OCI-M1 (cell line): ENCODE data around the gene SLC6A3.
"Not testable (repeated sequence)": the region's sequence is repeated elsewhere in the genome, so short reads cannot be mapped to it uniquely, and the experiment has no call there.

Experiments used
- DNase-seq: peaks from one replicate; lab custom pipeline; 2025; lab: John Stamatoyannopoulos, UW

SLC6A3 gene

DNA sequence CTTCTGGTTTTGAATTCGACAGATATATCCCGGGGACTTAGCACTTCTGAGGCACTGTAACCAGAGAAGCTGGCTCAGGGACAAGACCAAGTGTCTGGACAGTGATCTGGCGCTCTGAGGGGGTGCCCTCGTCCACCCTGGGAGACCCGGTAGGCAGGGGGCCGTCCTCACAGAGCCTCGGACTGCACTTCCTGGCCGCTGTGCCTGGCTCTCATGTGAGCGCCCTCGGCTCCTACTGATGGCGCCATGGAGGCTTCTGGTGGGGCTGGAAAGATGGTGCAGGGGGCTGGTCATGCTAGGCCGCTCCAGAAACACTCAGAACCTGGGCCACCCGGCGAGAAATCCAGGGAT lies 18.8 kb upstream of the SLC6A3 start:
- no peak for DNase-seq

DNA sequence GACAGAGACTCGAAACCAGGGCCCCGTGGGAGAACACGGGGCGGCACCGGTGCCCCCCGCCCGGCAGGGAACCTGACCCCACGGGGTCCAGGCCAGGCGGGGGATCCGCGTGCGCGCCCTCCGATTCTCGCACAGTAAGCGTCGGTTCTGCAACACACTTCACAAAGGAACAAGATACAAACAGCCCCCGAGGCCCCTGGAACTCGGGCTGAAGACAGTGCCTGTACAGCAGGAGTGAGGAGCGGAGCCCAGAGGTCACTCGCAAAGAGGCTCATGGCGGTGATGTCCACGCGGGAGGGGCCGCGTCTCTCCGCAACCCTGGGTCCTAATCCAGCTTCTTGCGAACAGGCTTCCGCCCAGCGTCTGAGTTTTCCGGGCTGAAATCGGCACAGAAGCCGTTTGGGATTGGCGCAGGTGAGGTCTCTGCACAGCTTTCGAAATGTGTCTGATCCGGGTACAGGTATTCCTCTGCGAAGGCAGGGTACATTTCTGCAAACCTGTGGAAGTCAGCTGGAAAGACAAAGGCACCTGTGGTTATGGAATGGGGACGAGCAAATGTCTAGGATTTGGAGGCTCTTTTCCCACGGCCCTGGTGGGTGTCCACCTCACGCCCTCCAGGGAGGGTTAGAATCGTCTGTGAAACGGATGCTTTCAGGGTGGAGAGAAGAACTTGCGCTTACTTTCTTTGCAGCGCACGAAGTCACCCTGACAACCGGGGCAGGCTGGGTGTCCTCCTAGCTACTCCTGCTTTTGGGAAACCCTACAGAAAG lies 18.3 kb upstream of the SLC6A3 start:
- DNase-seq = no peak

DNA sequence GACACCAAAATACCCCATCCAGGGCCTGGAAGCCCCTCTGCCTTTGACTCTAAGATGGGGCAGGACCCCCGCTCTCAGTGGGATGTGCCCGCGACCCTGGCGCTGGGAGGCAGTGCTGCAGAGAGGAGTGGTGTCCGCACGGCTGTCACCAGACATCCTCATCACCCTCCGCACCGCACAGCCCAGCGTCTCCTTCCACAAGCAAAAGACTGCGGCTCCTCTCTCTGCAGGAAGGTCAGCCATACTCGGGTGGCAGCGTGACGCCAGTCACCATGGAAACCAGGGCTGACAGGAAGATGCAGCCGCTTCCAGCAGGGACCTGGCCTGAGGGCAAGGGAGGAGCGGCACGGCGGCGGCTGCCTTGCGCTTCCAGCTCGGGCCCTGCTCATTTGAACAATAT lies 17.1 kb upstream of the SLC6A3 start:
- no peak for DNase-seq

DNA sequence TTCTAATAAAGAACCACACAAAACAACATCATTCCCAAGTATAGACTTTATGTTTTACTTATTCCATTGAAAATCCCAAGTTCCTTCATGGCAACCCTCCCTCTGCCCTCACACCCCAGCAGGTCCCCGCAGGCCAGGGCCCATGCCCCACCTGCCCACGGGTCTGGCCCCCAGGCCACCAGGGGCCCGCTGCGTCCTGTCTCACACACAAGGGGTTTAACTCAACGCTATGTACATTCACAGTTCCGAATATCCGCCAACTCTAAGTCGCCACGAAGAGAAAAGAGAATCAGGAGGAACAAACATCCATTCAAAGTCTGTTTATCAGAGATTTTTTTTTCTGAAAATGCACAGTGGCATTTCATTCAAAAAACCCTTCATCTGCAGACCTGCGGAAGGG lies 16.2 kb upstream of the SLC6A3 start:
- DNase-seq = no peak

DNA sequence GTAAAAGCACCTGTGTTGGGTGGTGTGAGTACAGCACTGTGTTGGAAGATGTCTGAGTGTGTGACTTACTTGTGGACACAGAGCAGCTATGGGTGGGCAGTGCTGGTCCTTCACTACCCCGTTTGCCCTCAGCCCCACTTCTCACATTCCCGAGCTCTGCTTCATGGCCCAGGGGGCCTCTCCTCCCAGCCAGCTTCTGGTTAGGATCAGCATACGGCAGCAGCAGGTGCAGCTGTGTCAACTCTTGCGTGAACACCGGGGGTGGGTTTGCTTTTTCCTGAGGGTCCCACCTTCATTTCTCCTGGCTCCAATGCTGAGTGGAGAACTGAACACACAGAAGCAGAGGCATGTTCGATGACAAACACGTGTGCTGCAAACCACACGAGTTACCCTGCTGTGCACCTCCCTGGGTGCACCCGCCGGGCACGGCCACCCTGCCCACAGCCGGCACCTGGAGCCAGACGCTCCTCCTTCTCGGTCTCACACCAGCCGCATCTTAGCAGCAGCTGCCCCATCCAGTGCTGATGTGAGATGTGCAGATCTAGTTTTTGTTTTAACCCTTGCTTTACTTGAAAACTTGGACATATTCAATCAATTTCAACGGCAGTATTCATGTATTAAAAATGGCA lies 14.9 kb upstream of the SLC6A3 start:
- no peak for DNase-seq

DNA sequence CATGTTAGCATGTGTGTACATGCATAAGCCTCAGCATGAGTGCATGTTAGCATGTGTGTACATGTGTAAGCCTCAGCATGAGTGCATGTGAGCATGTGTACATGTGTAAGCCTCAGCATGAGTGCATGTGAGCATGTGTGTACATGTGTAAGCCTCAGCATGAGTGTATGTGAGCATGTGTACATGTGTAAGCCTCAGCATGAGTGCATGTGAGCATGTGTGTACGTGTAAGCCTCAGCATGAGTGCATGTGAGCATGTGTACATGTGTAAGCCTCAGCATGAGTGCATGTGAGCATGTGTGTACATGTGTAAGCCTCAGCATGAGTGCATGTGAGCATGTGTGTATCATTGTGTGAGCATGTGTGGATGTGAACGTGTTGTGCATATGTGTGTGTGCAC lies 14.2 kb upstream of the SLC6A3 start:
- not testable (repeated sequence) for DNase-seq

DNA sequence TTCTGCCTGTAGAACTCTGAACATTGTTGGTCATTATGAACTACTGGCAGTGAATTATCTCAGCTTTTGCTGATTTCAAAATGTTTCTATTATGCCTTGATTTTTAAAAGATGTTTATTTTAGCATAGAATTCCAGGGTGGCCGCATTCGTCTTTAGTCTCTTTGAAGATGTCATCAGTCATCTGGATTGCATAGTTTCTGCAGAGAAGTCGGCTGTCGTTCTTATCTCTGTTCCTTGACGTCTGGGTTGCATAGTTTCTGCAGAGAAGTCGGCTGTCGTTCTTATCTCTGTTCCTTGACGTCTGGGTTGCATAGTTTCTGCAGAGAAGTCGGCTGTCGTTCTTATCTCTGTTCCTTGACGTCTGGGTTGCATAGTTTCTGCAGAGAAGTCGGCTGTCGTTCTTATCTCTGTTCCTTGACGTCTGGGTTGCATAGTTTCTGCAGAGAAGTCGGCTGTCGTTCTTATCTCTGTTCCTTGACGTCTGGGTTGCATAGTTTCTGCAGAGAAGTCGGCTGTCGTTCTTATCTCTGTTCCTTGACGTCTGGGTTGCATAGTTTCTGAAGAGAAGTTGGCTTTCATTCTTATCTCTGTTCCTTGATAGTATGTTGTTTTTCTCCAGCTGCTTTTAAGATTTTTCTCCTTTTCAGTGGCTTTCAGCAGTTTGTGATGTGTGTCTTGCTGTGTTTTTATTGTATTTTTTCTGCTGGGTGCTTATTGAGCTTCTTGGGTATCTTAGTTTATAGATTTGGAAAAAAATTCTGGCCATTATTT lies 11.1 kb upstream of the SLC6A3 start:
- not testable (repeated sequence) for DNase-seq

DNA sequence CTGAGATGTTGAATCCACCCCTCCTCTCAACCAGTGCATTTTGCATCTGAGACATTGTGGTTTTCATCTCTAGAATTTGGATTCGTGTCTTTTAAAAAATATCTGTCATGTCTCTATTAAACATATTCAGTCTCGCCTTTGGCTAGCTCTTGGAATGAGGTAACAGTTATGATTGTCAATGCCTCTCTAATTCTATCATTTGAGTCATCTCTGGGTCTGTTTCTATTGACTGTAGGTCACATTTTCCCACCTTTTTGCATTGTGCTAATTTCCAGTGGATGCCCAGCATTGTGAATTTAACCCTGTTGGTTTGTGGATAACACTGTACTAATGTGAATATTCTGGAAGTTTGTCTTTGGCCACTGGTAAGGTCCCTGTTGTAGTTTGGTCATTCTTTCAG lies 8.4 kb upstream of the SLC6A3 start:
- DNase-seq = no peak

DNA sequence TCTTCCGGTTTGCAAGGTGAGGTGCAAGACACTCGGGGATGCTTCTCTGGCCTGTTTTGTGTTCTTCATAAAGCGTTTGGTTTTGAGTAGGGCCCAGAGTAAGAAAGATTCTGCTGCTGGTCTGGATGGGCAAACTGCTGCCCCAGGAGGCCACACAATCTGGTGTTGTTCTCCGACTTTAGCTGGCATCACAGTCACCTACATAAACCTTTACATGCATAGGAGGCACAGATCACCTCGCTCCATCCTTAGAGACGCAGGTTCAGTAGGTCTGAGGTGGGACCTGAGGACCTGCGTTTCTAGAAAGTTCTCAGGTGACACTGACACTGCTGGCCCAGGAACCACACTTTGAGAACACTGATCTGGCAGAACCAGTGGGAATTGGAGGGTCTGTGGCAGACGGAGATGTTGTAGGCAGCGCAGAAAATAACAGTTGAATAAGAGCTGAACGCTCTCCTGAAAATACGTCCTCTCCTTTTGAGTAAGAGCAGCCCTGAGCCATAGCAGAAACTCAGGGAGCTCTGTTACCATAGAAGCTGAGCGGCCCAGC lies 3.9 kb upstream of the SLC6A3 start:
- no peak for DNase-seq

DNA sequence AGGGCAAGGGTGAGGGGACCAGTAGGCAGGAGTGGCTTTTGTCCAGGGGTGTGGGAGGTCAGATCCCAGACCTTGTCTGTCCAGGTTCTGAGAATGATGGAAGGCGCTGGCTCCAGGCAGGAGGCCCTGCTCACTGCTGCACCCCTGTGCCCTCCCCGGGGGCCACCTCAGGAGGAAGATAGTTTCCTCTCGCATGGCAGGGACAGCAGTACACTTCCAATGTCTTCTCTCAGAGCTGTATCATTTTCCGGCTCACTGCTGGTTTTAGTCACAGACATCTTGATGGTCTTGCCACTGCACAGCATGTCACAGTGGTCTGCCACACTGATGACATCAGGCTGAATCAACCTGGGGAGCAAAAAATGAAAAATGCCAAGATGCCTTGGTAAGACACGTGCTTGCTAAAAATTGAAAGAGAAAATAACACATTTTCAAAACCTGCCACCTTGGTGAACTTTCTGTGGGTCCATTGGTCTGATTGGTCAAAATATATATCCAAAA lies 3.3 kb upstream of the SLC6A3 start:
- no peak for DNase-seq

DNA sequence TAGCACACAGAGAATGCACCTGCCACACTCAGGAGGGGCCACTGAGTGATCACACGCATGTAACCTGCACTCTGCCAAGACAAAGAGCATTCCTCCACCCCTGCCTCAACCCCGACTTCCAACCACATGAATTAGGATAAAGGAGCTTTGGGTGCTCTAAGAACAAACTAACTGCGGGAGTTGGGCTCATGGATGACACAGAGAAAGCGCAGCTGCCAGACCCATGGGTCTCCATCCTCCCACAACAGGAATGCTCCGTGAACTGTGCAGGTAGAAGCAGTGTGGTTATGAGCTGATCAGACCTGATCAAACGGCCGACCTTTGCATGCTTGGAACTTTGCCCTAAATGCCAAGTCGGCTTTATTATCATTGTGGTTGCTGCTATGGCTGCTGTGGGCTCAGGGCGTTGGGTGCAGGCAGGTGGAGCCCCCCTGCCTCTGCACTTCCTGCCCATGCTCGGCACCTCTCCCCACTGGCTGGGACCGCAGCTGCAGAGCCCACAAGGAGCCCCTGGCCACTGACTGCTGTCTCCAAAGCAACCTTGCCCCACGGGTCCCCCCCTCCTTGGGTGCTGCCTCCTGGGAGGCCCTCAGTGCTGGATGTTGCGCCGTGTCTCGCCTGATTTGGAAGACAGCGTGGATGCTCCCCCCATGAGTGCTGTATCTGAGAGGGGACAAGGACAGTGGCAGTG lies 2.6 kb upstream of the SLC6A3 start:
- DNase-seq = no peak

DNA sequence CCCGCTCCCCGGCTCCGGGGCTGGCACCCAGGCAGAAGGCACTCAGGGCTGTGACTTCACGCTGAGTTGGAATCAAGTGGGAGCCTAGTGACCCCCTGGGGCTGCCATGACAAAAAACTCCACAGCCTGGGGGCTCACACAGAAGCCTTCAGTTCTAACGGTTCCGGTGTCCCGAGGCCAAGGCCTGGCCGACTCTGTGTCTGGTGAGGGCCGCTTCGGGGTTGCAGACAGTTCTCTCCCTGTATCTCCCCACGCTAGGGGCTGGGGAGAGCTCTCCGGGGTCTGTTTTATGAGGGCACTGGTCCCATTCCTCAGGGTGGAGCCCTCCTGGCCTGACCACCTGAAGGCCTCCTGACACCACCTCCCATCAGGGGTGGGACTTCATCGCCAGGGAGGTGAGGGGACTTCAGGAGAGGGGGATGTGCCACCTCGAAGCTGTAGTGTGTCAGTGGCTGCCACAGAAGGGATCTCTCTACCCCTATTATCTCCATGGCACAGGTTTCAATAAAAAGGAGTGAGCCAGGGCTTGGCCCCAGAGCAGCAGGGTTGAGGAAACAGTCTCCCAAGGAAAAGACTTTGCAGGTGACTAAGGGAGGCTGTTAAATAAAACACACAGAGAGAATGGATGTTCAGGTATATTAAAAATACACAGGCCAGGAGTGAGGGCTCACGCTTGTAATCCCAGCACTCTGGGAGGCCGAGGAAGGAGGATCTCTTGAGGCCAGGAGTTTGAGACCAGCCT lies 1.5 kb upstream of the SLC6A3 start:
- DNase-seq = no peak

DNA sequence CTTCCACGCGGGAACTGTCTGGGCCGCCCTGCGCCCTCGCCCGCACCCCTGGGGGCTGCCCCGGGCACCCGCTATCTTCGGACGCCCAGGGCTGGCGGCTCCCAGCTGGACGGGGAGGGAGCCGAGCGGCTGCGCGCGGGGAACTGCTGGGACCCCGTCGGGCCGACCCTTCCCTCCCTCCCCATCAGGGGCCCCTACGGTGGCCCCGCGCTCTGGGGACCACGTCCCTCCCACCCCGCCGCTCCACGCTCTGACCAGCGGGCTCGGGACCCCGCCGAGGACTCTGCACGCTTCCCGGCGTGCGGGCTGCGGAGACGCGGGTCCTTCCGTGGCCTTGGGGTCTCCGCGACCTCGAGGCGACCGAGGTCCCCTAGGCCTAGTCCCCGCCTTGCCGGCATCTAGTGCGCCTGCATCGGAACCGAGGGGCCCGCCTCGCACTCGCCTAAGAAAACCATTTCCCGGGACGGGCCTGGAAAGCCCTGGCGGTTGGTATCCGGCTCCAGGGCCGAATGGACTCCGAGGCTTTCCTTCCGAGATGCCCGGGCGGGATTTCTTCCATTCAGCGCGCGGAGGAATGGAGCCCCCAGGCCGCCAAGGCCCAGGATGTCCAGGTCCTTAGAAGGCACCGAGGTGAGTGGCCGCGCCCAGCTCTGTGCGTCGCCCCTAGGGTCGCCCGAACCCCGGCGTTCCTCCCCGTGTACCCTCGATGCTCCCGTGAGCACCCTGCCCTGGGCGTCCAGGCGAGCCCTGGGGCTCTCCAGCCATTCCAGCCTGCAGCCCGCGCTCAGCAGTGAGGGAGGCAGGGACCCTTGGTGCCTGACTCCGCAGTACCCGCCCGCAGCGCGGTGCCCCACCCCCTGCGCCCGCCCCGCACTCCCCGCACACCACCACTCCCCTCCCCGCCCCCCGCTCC lies 705 bp upstream of the SLC6A3 start:
- no peak for DNase-seq

DNA sequence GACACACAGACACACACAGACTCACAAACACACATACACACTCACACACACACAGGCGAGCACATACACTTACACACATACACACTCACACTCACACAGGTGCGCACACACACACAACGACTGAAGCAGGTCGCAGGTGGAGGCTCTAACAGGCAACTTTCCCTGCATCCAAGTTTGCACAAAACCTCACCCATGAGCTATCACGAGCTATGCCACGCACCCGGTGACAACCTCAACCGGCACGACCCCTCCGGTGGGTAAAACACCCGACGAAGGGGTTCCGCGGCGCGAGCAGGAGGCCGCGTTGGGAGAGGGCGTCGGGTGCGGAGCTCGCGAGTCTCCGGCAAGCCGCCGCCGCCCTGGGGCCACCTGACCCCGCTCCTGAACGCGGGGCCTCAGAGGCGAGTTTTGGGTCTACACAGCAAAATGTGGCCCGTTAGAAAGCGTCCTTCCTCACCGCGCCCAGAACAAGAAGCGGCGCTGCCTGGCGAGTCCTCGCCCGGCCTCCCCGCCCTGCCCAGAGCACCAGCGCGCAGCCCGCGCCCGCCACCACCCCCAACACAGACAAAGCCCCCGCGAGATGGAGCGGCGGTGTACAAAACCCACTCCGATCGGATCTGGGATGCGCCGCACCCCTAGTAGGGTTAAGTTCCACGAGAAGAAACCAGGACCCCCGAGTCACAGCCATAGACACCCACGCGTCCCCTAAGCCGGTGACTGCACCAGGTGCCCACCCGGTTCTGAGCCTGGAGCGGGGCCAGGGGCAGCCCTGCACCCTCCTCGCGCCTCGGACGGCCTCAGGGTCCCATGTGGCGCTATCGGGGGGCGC lies 665 bp downstream of the SLC6A3 start:
- DNase-seq = no peak

DNA sequence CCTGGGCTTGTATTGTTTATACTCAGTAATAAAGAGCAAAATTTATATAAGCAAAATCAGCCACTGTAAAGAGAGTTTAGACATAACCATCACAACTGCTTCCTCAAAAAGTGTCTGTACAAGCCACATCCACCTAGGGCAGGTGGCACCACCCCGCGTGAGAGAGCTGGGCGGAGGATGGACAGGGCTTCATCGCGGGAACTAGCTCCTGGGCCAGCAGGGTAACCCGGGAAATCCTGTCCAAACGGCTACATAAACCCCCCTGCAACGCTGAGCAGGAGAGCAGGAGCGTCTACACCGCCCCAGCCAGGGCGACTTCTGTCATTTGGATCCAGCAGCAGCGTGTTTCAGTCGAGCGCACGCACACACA lies 1.3 kb downstream of the SLC6A3 start:
- no peak for DNase-seq

DNA sequence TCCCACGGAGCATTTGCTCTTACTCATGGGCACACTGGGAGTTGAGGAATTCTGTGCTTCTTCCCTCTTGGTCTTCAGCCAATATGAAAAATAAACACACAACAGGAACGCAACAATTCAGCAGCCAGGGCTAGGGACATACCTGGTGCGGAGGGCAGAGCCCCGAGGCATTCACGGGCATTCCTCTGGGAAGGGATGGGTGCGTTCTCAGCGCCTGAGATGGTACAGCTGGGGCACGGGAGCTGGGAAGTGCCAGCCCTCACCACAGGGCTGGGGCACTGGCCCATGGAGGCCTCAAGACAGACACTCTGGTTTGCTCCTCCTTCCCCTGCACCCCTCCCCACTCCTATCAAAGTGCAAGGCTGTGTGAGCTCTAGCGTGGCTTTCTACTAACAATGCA lies 2.1 kb downstream of the SLC6A3 start:
- no peak for DNase-seq

DNA sequence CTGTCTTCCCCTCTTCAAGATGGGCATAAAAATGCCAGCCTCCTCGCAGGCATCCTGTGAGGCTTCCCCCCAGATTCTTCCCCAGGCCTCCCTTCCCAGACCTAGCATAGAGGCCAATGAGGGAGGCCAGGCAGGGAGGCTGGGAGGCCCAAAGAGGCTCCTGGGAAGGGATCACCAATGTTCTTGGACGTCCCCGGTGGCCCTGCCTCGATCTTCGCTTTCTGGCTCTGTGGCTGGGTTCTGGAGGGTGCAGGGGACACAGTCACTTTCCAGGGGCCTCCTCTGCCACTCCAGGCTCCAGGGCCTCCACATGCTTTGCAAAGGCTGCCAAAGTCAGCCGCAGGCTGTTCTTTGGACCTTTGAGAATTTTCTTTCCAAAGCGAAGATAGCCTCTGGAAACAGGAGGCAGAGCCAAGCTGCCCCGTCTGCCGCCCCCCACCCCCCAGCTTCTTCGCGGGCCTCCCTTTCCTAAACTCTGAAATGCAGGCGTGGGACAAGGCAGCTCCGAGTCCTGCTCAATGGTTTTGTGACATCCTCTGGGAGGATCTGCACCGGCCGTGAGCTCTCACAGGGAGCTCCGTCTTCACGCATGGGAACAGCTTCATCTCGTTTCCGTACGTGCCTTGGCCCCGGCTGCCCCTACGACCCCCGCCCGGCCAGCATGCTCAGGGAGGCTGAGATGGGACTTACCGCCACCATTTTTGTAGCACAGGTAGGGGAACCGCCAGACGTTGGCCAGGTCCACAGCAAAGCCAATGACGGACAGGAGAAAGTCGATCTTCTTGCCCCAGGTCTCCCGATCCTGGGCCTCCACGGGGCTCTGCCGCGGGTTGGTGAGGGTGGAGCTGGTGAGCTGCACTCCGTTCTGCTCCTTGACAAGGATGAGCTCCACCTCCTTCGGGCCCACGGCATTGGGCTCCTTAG lies 2.8 kb downstream of the SLC6A3 start:
- DNase-seq = no peak

DNA sequence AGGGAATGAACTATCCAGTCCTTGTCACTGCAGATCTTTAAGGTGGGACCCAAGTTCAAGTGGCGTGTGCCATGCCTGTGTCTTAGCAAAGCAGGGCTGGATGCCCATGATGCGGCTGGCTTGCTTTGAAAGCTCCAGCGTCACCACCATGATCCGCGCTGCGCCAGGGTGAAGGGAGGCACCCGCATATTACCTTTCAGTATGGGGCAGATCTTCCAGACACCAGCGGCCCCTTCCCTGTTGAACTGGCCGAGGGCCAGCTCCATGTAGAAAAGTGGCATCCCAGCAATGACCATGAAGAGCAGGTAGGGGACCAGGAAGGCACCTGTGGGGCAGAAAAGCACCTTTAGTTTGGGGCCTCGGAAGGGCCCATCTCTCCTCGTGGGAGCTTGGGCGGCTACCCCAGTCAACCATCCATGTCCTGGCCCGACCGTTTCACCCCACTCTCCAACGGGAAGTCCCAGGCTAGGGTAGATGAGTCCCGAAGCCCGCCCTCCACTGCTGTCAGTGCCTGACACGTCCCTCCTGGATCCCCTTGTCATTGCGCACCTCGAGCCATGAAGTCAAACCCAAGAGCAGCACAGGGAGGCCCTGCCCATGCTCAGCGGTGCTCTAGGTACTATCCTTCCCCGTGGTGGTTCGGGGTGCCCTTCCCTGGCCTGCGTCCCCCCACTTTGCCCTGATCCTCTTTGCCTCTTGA lies 3.9 kb downstream of the SLC6A3 start:
- no peak for DNase-seq
